ENCODE results near the gene GEN1.
"Not testable (repeated sequence)": the region's sequence is repeated elsewhere in the genome, so short reads cannot be mapped to it uniquely, and the experiment has no call there.

GEN1 gene

GRCh38 chr2:17799301-17800120 is 45.6 kb downstream of the GEN1 start:
- no peak for DNase-seq

- peak; percentile 39 to 58 for DNase-seq
Observed at GRCh38 chr2:17800219-17800618, 46.3 kb downstream of the GEN1 start.

- DNase-seq = peak in 1 of 2 experiments; percentile 25
Observed at GRCh38 chr2:17800693-17801458, 46.9 kb downstream of the GEN1 start.

GRCh38 chr2:17803497-17803896 is 49.6 kb downstream of the GEN1 start:
- DNase-seq = no peak

- DNase-seq = no peak
Observed at GRCh38 chr2:17804358-17804757, 50.4 kb downstream of the GEN1 start.

- no peak for DNase-seq
Observed at GRCh38 chr2:17805166-17805565, 51.2 kb downstream of the GEN1 start.

- no peak for DNase-seq
Observed at GRCh38 chr2:17805717-17806363, 51.9 kb downstream of the GEN1 start.

- no peak for DNase-seq
Observed at GRCh38 chr2:17813010-17813741, 59.2 kb downstream of the GEN1 start.

- DNase-seq = no peak
Observed at GRCh38 chr2:17813742-17814473, 60.0 kb downstream of the GEN1 start.

- DNase-seq = no peak
Observed at GRCh38 chr2:17814601-17815000, 60.7 kb downstream of the GEN1 start.

- no peak for DNase-seq
Observed at GRCh38 chr2:17815468-17816184, 61.7 kb downstream of the GEN1 start.

GRCh38 chr2:17816396-17817245 is 62.7 kb downstream of the GEN1 start, which contains the start of gene MSGN1:
MSGN1 (plus strand) TSS chr2:17816460; CDS start chr2:17816519, 59 bp downstream.
- DNase-seq = no peak

GRCh38 chr2:17818235-17818815 is 64.4 kb downstream of the GEN1 start:
- DNase-seq = no peak

GRCh38 chr2:17821080-17821479 is 67.1 kb downstream of the GEN1 start:
- DNase-seq = no peak

- DNase-seq = no peak
Observed at GRCh38 chr2:17821535-17822444, 67.9 kb downstream of the GEN1 start.

- no peak for DNase-seq
Observed at GRCh38 chr2:17822445-17823117, 68.6 kb downstream of the GEN1 start.

- not testable (repeated sequence) for DNase-seq
Observed at GRCh38 chr2:17823646-17824045, 69.7 kb downstream of the GEN1 start.

GRCh38 chr2:17827316-17827715 is 73.4 kb downstream of the GEN1 start:
- peak in 1 of 2 experiments; percentile 12 for DNase-seq
